GM12892 (cell line): ENCODE measurements around the gene IL21R.
A peak's percentile ranks its signal among the peaks of the same experiment; 100 is the strongest.

ENCODE experiments used
- POLR2A ChIP-seq: IDR thresholded peaks from 2 replicates; pipeline ENCODE4 v1.6.1; 2011; ENCODE audit warnings: low read depth, low read length, control low read depth
- POLR2AphosphoS5 ChIP-seq: IDR thresholded peaks from 2 replicates; pipeline ENCODE4 v1.6.1; 2011; ENCODE audit warnings: low read depth, low read length, control low read depth
- TAF1 ChIP-seq: IDR thresholded peaks from 2 replicates; pipeline ENCODE4 v1.6.1; 2011; ENCODE audit warnings: low read depth, mild to moderate bottlenecking, control low read depth, low read length, borderline replicate concordance

- TF ChIP-seq POLR2A (no peak), POLR2AphosphoS5 (peak; percentile 70), TAF1 (no peak)
These were observed 3.8 kb downstream of the IL21R start for GRCh38 chr16:27405546-27406451.
